Psoas muscle (tissue), 8 donors: Measurements from ENCODE around the gene EXO5. TPM values are rescaled to one million over a fixed set of nuclear protein-coding genes. Genes with fewer than 3 reads are reported as not detected.
"Not testable (repeated sequence)": the region's sequence is repeated elsewhere in the genome, so short reads cannot be mapped to it uniquely, and the experiment has no call there.

Experiments
- ATAC-seq, 4 donors: fragments of 200-7000 bp; cut with Tn5 transposase; one replicate each; pipeline ENCODE4 v1.9.1; 2020; ENCODE audit warnings: moderate library complexity in 3 of 4, mild to moderate bottlenecking in 2 of 4
- DNase-seq, 2 donors: peaks; one replicate each; pipeline ENCODE4 v3.0.0-alpha.2; 2020
- H3K27ac ChIP-seq: fragments of 200-600 bp; one replicate; pipeline ENCODE4 v1.8.0; 2022
- H3K27me3 ChIP-seq, 3 donors: fragments of 200-600 bp in 1 of 3; one replicate each; pipeline versions ENCODE4 v1.6.1 to v1.8.0; 2013 to 2022; ENCODE audit warnings: low read length in 2 of 3, mild to moderate bottlenecking in 2 of 3, moderate library complexity in 1 of 3; ENCODE audit not compliant: insufficient read depth in 3 of 3
- H3K36me3 ChIP-seq, 2 donors: fragments of 200-600 bp in 1 of 2; one replicate each; pipeline versions ENCODE4 v1.6.1 to v1.8.0; 2013 to 2022; ENCODE audit warnings: low read depth in 1 of 2, mild to moderate bottlenecking in 1 of 2, moderate library complexity in 1 of 2; ENCODE audit not compliant: insufficient read depth in 1 of 2
- H3K4me1 ChIP-seq: fragments of 200-600 bp; one replicate; pipeline ENCODE4 v1.8.0; 2022
- H3K4me3 ChIP-seq: fragments of 200-600 bp; one replicate; pipeline ENCODE4 v1.8.0; 2022; ENCODE audit warnings: mild to moderate bottlenecking
- H3K9me3 ChIP-seq: fragments of 200-600 bp; one replicate; pipeline ENCODE4 v1.8.0; 2022
- CTCF ChIP-seq: fragments of 200-600 bp; IDR thresholded peaks from one replicate; pipeline ENCODE4 v1.8.0; 2022; ENCODE audit warnings: antibody characterized with exemption
- WGBS, 3 donors: extraction: QIAGEN DNeasy Blood & Tissue Kit; methylation state at CpG; one replicate each; pipeline versions ENCODE4 v1.1.6 to v1.1.7; 2013; 5-methylcytosine and 5-hydroxymethylcytosine counted together
- intact Hi-C, 2 donors: fragments of 100-400 bp; cut with DNase I; formaldehyde crosslinking; loops; one replicate each; pipeline versions ENCODE4 v1.11.0 to v1.14.2; 2022
- polyA plus RNA-seq, 3 donors: library from polyadenylated mRNA; stranded (reverse); fragments of 200-250 nt; gene quantifications; one replicate each; pipeline ENCODE4 v1.2.3, GENCODE V29; 2013
- total RNA-seq, 4 donors: library from RNA; stranded (reverse); fragmentation: NEBNext Ultra II Directional in 2 of 4; extraction: Animal tissue kit (Norgen Biotek cat#: 25700) in 2 of 4; gene quantifications; one replicate each; pipeline versions ENCODE4 v1.2.1 to v1.2.4, GENCODE V29; 2021 to 2023
- donor health status: healthy with polysubstance abuse.
- donor health status: DM: no; HTN: no; CAD: no; lungs with moderate emphysema.
- donor health status: Bipolar disorder and iron deficiency.
- donor health status: healthy.
- donor health status: DM: yes; HTN: yes; CAD: no.
- donor health status: DM: no; HTN: no; CAD: no.
- donor health status: DM: no; HTN: no; CAD: no.
- donor health status: DM: yes; HTN: yes; CAD: no.

The EXO5 gene
- total and polyA plus RNA-seq, 7 donors, result 2.2 to 8.5 (median 3.2) TPM

GRCh38 chr1:40535732-40536131 lies 27.2 kb downstream of the EXO5 start:
- Histone ChIP-seq H3K4me1 (peaks cover 15% of the 10 kb centered on the region), H3K9me3 (no peaks in the 10 kb centered on the region), H3K36me3 (peaks cover 0 to 15% of the 10 kb centered on the region in 2 donors), H3K4me3 (no peak overlapping the region), H3K27me3 (no peaks in the 10 kb centered on the region), H3K27ac (no peak overlapping the region)
- ATAC-seq (no peak), DNase-seq (no peak)
- intact Hi-C loops, result no loop called here
- WGBS, 3 donors, result 88 to 98% (median 93%) methylated on average over 2 of the region's 2 CpGs
- TF ChIP-seq CTCF, result no peak

GRCh38 chr1:40539338-40539737 lies 30.8 kb downstream of the EXO5 start:
- intact Hi-C loops, result no loop called here
- H3K9me3 ChIP-seq, result no peaks in the 10 kb centered on the region
- no peak for ATAC-seq
- H3K36me3 ChIP-seq, result peaks cover 0 to 42% of the 10 kb centered on the region in 2 donors
- DNase-seq, result no peak
- no peak overlapping the region for H3K27ac ChIP-seq
- no peak overlapping the region for H3K4me3 ChIP-seq
- WGBS, 3 donors, result 83 to 91% (median 84%) methylated on average over 7 of the region's 7 CpGs
- no peak for TF ChIP-seq CTCF
- H3K4me1 ChIP-seq, result no peaks in the 10 kb centered on the region
- H3K27me3 ChIP-seq, result no peaks in the 10 kb centered on the region

GRCh38 chr1:40546957-40547356 lies 38.4 kb downstream of the EXO5 start:
- DNase-seq (no peak), ATAC-seq (no peak)
- no peak overlapping the region for H3K4me3 ChIP-seq
- intact Hi-C loops, result no loop called here
- WGBS, 3 donors, result 96 to 98% (median 97%) methylated on average over 4 of the region's 4 CpGs
- peaks cover 28% of the 10 kb centered on the region for H3K9me3 ChIP-seq
- peaks cover 10 to 55% of the 10 kb centered on the region in 2 donors for H3K36me3 ChIP-seq
- no peaks in the 10 kb centered on the region for H3K4me1 ChIP-seq
- H3K27ac ChIP-seq, result no peak overlapping the region
- no peaks in the 10 kb centered on the region for H3K27me3 ChIP-seq
- no peak for TF ChIP-seq CTCF

- H3K4me1 ChIP-seq, result no peaks in the 10 kb centered on the region
- intact Hi-C loops, result no loop called here
- WGBS, 3 donors, result 71 to 76% (median 73%) methylated on average over 4 of the region's 4 CpGs
- H3K36me3 ChIP-seq, result no peaks in the 10 kb centered on the region
- TF ChIP-seq CTCF, result no peak
- peaks cover 4% of the 10 kb centered on the region for H3K9me3 ChIP-seq
- ATAC-seq, result no peak
- H3K4me3 ChIP-seq, result no peak overlapping the region
- no peaks in the 10 kb centered on the region for H3K27me3 ChIP-seq
- DNase-seq, result no peak
- no peak overlapping the region for H3K27ac ChIP-seq
Observed at GRCh38 chr1:40553017-40553416, 44.5 kb downstream of the EXO5 start.

GRCh38 chr1:40554807-40555206 lies 46.2 kb downstream of the EXO5 start:
- H3K27me3 ChIP-seq, H3K4me3 ChIP-seq, H3K27ac ChIP-seq, intact Hi-C loops, ATAC-seq, H3K36me3 ChIP-seq, H3K4me1 ChIP-seq, DNase-seq, H3K9me3 ChIP-seq: not testable (repeated sequence)
- 65 to 77% (median 67%) methylated on average over 7 of the region's 7 CpGs for WGBS, 3 donors
